HCT116 (cell line): Measurements from ENCODE around the gene MAGEC2. TPM values are rescaled to one million over a fixed set of nuclear protein-coding genes. Genes with fewer than 3 reads are reported as not detected.

Experiments used
- ATAC-seq: fragments of 200-7000 bp; cut with Tn5 transposase; 2 replicates; pipeline ENCODE4 v1.9.1; 2020; ENCODE audit warnings: mild to moderate bottlenecking, moderate library complexity
- BruUV-seq: library from RNA; stranded (reverse); fragments of 400-500 nt; replicated peaks from 2 replicates; lab custom pipeline; 2021; lab: Mats Ljungman, UMichigan
- CTCF ChIA-PET: fragments of 300-600 bp; sonication (Branson Sonifier 250); formaldehyde crosslinking; loops from one replicate; lab custom pipeline; 2021; ENCODE audit warnings: antibody characterized with exemption; lab: Charles Lee
- POLR2A ChIA-PET: fragments of 300-600, 350-600 bp; sonication (Branson Sonifier 250); formaldehyde crosslinking; loops from one replicate; lab custom pipeline; 2021; ENCODE audit warnings: antibody characterized with exemption; lab: Charles Lee
- RAD21 ChIA-PET, 2 experiments: fragments of 300-600 bp; sonication (Branson Sonifier 250); formaldehyde crosslinking; loops; one replicate each; lab custom pipeline; 2023; ENCODE audit warnings: low total read pairs in 2 of 2; ENCODE audit not compliant: uncharacterized antibody in 2 of 2, unreplicated experiment in 2 of 2, low non-redundant PET in 1 of 2; lab: Charles Lee
- DNase-seq: peaks from one replicate; pipeline ENCODE4 v3.0.0-alpha.2; 2010; ENCODE audit warnings: low read depth, low spot score
- H2AFZ ChIP-seq: fragments of 200-600 bp; shearing (Covaris generic), sonication (generic); 2 replicates; pipeline ENCODE4 v1.6.1; 2017; ENCODE audit warnings: low read depth, mixed run types, mixed read lengths, antibody characterized with exemption, low read length; ENCODE audit not compliant: poor library complexity, severe bottlenecking
- H3K27ac ChIP-seq: 2 replicates; pipeline ENCODE4 v1.5.1; 2012; ENCODE audit warnings: low read depth, low read length
- H3K27me3 ChIP-seq: fragments of 200-600 bp; sonication (generic); 2 replicates; pipeline ENCODE4 v1.6.1; 2016; ENCODE audit warnings: mixed run types, low read length, mixed read lengths; ENCODE audit not compliant: insufficient read depth
- H3K36me3 ChIP-seq, 2 experiments: fragments of 200-500 bp in 1 of 2; fragments of 200-600 bp in 1 of 2; sonication (Bioruptor generic) in 1 of 2; sonication (generic) in 1 of 2; 2 replicates each; pipeline versions ENCODE4 v1.5.1 to v1.6.1; 2014 to 2016; ENCODE audit warnings: low read length in 2 of 2, inconsistent platforms in 1 of 2, mixed read lengths in 1 of 2, mixed run types in 1 of 2; ENCODE audit not compliant: insufficient read depth in 2 of 2, control insufficient read depth in 1 of 2
- H3K4me1 ChIP-seq, 2 experiments: fragments of 200-600 bp in 1 of 2; sonication (generic) in 1 of 2; 2 replicates each; pipeline versions ENCODE4 v1.5.1 to v1.6.1; 2012 to 2017; ENCODE audit warnings: low read length in 2 of 2, inconsistent platforms in 1 of 2, mild to moderate bottlenecking in 1 of 2, mixed read lengths in 1 of 2, mixed run types in 1 of 2, moderate library complexity in 1 of 2; ENCODE audit not compliant: insufficient read depth in 2 of 2, control insufficient read depth in 1 of 2
- H3K4me2 ChIP-seq: fragments of 200-600 bp; sonication (generic); 2 replicates; pipeline ENCODE4 v1.6.1; 2017; ENCODE audit warnings: mixed run types, low read length, mixed read lengths
- H3K4me3 ChIP-seq, 2 experiments: fragments of 200-600 bp in 1 of 2; sonication (generic) in 1 of 2; replicated peaks in 1 of 2; 2 replicates each; pipeline ENCODE4 v1.5.1; 2011 to 2016; ENCODE audit warnings: low read length in 2 of 2, control low read depth in 1 of 2, low read depth in 1 of 2, mild to moderate bottlenecking in 1 of 2, mixed read lengths in 1 of 2, mixed run types in 1 of 2
- H3K79me2 ChIP-seq: fragments of 200-600 bp; sonication (generic); 2 replicates; pipeline ENCODE4 v1.6.1; 2017; ENCODE audit warnings: mild to moderate bottlenecking, mixed run types, low read length, moderate library complexity, mixed read lengths; ENCODE audit not compliant: insufficient read depth
- H3K9ac ChIP-seq: fragments of 200-600 bp; sonication (generic); 2 replicates; pipeline ENCODE4 v1.6.1; 2016; ENCODE audit warnings: low read length, mixed read lengths
- H3K9me2 ChIP-seq: fragments of 200-600 bp; sonication (generic), shearing (Covaris generic); 2 replicates; pipeline ENCODE4 v1.6.1; 2017; ENCODE audit warnings: mixed run types, mild to moderate bottlenecking, moderate library complexity; ENCODE audit not compliant: insufficient read depth
- H3K9me3 ChIP-seq, 2 experiments: fragments of 200-500 bp in 1 of 2; fragments of 200-600 bp in 1 of 2; sonication (Bioruptor generic) in 1 of 2; sonication (generic) in 1 of 2; 2 replicates each; pipeline ENCODE4 v1.6.1; 2014 to 2017; ENCODE audit warnings: low read length in 2 of 2, mixed read lengths in 2 of 2, inconsistent platforms in 1 of 2, low read depth in 1 of 2, mild to moderate bottlenecking in 1 of 2, mixed run types in 1 of 2, moderate library complexity in 1 of 2; ENCODE audit not compliant: control insufficient read depth in 1 of 2, insufficient read depth in 1 of 2
- H4K20me1 ChIP-seq: fragments of 200-600 bp; sonication (generic), shearing (Covaris generic); 2 replicates; pipeline ENCODE4 v1.6.1; 2017; ENCODE audit warnings: mixed run types, mild to moderate bottlenecking, moderate library complexity; ENCODE audit not compliant: insufficient read depth
- CEBPB ChIP-seq: IDR thresholded peaks from 2 replicates; pipeline ENCODE4 v1.6.1; 2012; ENCODE audit warnings: low read depth
- EGR1 ChIP-seq: IDR thresholded peaks from 2 replicates; pipeline ENCODE4 v1.6.1; 2012; ENCODE audit warnings: low read depth
- ELF1 ChIP-seq: IDR thresholded peaks from 2 replicates; pipeline ENCODE4 v1.6.1; 2012; ENCODE audit warnings: low read depth, borderline replicate concordance
- EZH2 ChIP-seq: fragments of 200-600 bp; sonication (generic); IDR thresholded peaks from 2 replicates; pipeline ENCODE4 v1.6.1; 2017; ENCODE audit warnings: antibody characterized with exemption, mixed run types
- MAX ChIP-seq: IDR thresholded peaks from 2 replicates; pipeline ENCODE4 v1.6.1; 2012
- POLR2AphosphoS5 ChIP-seq: IDR thresholded peaks from 2 replicates; pipeline ENCODE4 v1.6.1; 2011; ENCODE audit warnings: mild to moderate bottlenecking, low read depth, low read length, moderate library complexity
- RAD21 ChIP-seq: IDR thresholded peaks from 2 replicates; pipeline ENCODE4 v1.6.1; 2012; ENCODE audit warnings: low read depth, mild to moderate bottlenecking
- SP1 ChIP-seq: IDR thresholded peaks from 2 replicates; pipeline ENCODE4 v1.6.1; 2012; ENCODE audit warnings: low read depth
- SRF ChIP-seq: IDR thresholded peaks from 2 replicates; pipeline ENCODE4 v1.6.1; 2012; ENCODE audit warnings: low read depth
- YY1 ChIP-seq: IDR thresholded peaks from 2 replicates; pipeline ENCODE4 v1.6.1; 2011; ENCODE audit warnings: low read length, low read depth, moderate library complexity, mild to moderate bottlenecking; ENCODE audit not compliant: insufficient replicate concordance; ENCODE audit errors: extremely low read depth
- ZBTB33 ChIP-seq: IDR thresholded peaks from 2 replicates; pipeline ENCODE4 v1.6.1; 2011; ENCODE audit warnings: mild to moderate bottlenecking, low read length, moderate library complexity; ENCODE audit not compliant: insufficient replicate concordance; ENCODE audit errors: extremely low read depth
- ZFX ChIP-seq: fragments of 450-650 bp; IDR thresholded peaks from 2 replicates; pipeline ENCODE4 v1.6.1; 2017
- intact Hi-C: fragments of 100-400 bp; cut with micrococcal nuclease; formaldehyde crosslinking; loops from 2 replicates; pipeline ENCODE4 v1.10.0; 2022
- total RNA-seq: library from RNA; stranded (reverse); gene quantifications from one replicate; pipeline ENCODE4 v1.2.1, GENCODE V29; 2021; ENCODE audit not compliant: unreplicated experiment
- TF ChIP-seq, protein P1 (sequence below), 3 experiments: fragments of 200-600 bp in 1 of 3; sonication (generic) in 1 of 3; IDR thresholded peaks in 2 of 3; conservative IDR thresholded peaks in 1 of 3; 2 replicates each; pipeline ENCODE4 v1.5.1; 2012 to 2017; ENCODE audit warnings: low read depth in 2 of 3, low read length in 2 of 3, antibody characterized with exemption in 1 of 3, borderline replicate concordance in 1 of 3, control low read depth in 1 of 3, mild to moderate bottlenecking in 1 of 3, mixed read lengths in 1 of 3, mixed run types in 1 of 3, moderate library complexity in 1 of 3; ENCODE audit not compliant: insufficient read depth in 1 of 3
- TF ChIP-seq, protein P2 (sequence below): IDR thresholded peaks from 2 replicates; pipeline ENCODE4 v1.6.1; 2012
- TF ChIP-seq, protein P3 (sequence below): IDR thresholded peaks from 2 replicates; pipeline ENCODE4 v1.6.1; 2012; ENCODE audit warnings: low read depth

Gene MAGEC2
- total RNA-seq, 1 experiment from 2014 or later = not detected

- no peak overlapping the region for H2AFZ ChIP-seq
- no TSS peak for BruUV-seq
Measured at GRCh38 chrX:142251680-142252079, 46.6 kb upstream of the MAGEC2 start.

More at GRCh38 chrX:142251680-142252079, 46.6 kb upstream of the MAGEC2 start:
- no peak overlapping the region for H3K27ac ChIP-seq
- POLR2A ChIA-PET = no interaction called here
- H3K9me2 ChIP-seq = no peaks in the 10 kb centered on the region
- no peaks in the 10 kb centered on the region for H3K27me3 ChIP-seq
- TF ChIP-seq, protein P1, sequence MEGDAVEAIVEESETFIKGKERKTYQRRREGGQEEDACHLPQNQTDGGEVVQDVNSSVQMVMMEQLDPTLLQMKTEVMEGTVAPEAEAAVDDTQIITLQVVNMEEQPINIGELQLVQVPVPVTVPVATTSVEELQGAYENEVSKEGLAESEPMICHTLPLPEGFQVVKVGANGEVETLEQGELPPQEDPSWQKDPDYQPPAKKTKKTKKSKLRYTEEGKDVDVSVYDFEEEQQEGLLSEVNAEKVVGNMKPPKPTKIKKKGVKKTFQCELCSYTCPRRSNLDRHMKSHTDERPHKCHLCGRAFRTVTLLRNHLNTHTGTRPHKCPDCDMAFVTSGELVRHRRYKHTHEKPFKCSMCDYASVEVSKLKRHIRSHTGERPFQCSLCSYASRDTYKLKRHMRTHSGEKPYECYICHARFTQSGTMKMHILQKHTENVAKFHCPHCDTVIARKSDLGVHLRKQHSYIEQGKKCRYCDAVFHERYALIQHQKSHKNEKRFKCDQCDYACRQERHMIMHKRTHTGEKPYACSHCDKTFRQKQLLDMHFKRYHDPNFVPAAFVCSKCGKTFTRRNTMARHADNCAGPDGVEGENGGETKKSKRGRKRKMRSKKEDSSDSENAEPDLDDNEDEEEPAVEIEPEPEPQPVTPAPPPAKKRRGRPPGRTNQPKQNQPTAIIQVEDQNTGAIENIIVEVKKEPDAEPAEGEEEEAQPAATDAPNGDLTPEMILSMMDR (IDR thresholded peaks at IDR 0.05 in 2 of 3, conservative IDR thresholded peaks at IDR 0.05 in 1 of 3; ENCODE audit: borderline replicate concordance in 1 of 3, insufficient read depth in 1 of 3, low read depth in 2 of 3, low read length in 2 of 3) = no peak
- TF ChIP-seq, protein P2, sequence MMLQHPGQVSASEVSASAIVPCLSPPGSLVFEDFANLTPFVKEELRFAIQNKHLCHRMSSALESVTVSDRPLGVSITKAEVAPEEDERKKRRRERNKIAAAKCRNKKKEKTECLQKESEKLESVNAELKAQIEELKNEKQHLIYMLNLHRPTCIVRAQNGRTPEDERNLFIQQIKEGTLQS = no peak
- TF ChIP-seq MAX = no peak
- no peak for TF ChIP-seq EZH2
- no peak for TF ChIP-seq CEBPB
- TF ChIP-seq ELF1 = no peak
- no peak for TF ChIP-seq EGR1
- no peak for TF ChIP-seq SP1
- no peak for TF ChIP-seq SRF
- no peak for TF ChIP-seq RAD21
- no peak for TF ChIP-seq ZBTB33
- no peak for TF ChIP-seq POLR2AphosphoS5
- TF ChIP-seq YY1 = no peak
- TF ChIP-seq ZFX = no peak
- TF ChIP-seq, protein P3, sequence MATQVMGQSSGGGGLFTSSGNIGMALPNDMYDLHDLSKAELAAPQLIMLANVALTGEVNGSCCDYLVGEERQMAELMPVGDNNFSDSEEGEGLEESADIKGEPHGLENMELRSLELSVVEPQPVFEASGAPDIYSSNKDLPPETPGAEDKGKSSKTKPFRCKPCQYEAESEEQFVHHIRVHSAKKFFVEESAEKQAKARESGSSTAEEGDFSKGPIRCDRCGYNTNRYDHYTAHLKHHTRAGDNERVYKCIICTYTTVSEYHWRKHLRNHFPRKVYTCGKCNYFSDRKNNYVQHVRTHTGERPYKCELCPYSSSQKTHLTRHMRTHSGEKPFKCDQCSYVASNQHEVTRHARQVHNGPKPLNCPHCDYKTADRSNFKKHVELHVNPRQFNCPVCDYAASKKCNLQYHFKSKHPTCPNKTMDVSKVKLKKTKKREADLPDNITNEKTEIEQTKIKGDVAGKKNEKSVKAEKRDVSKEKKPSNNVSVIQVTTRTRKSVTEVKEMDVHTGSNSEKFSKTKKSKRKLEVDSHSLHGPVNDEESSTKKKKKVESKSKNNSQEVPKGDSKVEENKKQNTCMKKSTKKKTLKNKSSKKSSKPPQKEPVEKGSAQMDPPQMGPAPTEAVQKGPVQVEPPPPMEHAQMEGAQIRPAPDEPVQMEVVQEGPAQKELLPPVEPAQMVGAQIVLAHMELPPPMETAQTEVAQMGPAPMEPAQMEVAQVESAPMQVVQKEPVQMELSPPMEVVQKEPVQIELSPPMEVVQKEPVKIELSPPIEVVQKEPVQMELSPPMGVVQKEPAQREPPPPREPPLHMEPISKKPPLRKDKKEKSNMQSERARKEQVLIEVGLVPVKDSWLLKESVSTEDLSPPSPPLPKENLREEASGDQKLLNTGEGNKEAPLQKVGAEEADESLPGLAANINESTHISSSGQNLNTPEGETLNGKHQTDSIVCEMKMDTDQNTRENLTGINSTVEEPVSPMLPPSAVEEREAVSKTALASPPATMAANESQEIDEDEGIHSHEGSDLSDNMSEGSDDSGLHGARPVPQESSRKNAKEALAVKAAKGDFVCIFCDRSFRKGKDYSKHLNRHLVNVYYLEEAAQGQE = no peak
- TF ChIP-seq, all 23 proteins: peak for 0
- Histone ChIP-seq H4K20me1 (no peaks in the 10 kb centered on the region), H3K9me3 (no peaks in the 10 kb centered on the region), H3K4me1 (no peaks in the 10 kb centered on the region), H3K36me3 (no peaks in the 10 kb centered on the region), H3K9ac (no peak overlapping the region), H3K79me2 (no peaks in the 10 kb centered on the region), H3K4me2 (no peak overlapping the region), H3K4me3 (no peak overlapping the region)
- CTCF ChIA-PET = no interaction called here
- intact Hi-C loops = no loop called here
- RAD21 ChIA-PET = no interaction called here
- no peak for DNase-seq
- ATAC-seq = no peak
